ENCODE results near the gene CPLANE1.
"Not testable (repeated sequence)": the region's sequence is repeated elsewhere in the genome, so short reads cannot be mapped to it uniquely, and the experiment has no call there.

The CPLANE1 gene

DNA sequence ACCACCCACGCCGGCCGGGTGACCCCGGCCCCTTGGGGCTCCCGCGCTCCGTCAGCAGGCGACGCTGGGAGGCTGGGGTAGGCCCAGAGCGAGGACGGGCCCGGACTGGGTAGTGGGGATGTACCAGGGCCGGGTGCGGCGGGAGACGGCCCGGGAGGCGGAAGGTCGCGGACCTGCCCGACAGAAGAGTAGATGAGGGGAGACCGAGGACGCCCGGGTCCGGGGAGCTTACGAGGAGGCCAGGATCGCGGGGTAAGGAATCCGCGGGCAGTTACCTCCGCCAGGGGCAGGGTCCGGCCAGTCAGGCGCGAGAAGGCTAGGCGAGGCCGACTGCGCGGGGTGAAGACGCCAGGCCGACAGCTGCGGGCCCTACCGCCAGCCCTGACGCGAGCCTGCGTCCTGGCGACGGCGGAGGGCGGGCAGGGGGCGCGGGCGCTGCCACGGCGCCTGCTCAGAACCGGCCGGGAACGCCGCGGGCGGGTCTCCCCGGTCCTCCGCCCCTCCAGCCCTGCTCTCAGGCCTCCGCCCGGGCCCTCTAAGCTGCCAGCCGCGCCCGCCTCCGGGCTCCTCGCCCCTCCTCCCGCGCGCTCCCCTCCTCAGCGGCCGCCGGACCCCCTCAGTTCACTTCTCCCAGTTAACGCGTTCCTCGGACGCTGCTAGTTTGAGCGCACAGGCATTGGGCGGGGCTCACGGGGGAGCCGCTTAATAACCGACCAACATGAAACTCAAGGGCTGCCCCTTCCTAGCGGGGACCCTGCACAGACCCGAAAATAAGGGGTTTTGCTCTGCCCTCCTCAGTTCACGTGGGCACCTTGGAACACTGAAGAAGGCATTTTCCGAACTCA lies at the start of gene CPLANE1:
Gene CPLANE1, minus strand, starts transcription at position 407 of the 845 bp plus-strand sequence. CDS start 1,678 bp downstream, outside the sequence.
- no peak for DNase-seq (ENCODE audit: low read depth)

DNA sequence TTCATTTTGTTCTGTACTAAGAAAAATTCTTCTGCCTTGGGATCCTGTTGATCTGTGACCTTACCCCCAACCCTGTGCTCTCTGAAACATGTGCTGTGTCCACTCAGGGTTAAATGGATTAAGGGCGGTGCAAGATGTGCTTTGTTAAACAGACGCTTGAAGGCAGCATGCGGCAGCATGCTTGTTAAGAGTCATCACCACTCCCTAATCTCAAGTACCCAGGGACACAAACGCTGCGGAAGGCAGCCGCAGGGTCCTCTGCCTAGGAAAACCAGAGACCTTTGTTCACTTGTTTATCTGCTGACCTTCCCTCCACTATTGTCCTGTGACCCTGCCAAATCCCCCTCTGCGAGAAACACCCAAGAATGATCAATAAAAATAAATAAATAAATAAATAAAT lies 47.1 kb upstream of the CPLANE1 start:
- DNase-seq (ENCODE audit: low read depth): not testable (repeated sequence)

DNA sequence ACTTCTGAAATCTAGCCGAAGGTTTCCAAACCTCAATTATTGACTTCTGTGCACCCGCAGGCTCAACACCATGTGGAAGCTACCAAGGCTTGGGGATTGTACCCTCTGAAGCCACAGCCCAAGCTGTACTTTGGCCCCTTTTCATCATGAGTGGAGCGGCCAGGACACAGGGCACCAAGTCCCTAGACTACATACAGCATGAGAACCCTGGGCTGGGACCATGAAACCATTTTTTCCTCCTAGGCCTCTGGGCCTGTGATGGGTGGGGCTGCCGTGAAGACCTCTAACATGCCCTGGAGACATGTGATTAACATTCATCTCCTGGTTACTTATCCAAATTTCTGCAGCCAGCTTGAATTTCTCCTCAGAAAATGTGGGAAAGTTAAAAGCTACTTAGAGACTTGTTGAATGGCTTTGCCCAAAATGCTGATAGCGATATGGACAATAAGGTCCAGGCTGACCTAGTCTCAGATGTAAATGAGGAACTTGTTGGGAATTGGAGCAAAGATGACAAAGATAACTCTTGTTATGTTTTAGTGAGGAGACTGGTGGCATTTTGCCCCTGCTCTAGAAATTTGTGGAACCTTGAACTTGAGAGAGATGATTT lies 34.1 kb upstream of the CPLANE1 start:
- no peak for DNase-seq (ENCODE audit: low read depth)

DNA sequence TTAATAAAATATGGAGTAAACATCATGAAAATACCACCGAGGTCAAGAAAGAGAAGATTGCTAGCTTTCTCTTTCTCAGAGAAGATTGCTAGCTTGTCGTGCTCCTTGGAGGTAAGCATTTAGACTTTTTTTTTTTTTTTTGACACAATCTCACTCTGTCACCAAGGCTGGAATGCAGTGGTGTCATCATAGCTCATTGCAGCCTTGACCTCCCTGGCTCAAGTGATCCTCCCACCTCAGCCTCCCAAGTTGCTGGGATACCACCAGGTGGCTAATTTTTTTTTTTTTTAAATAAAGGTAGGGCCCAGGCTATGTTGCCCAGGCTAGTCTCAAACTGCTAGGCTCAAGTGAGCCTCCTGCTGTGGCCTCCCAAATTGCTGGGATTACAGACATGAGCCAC lies 26.3 kb upstream of the CPLANE1 start:
- no peak for DNase-seq (ENCODE audit: low read depth)

DNA sequence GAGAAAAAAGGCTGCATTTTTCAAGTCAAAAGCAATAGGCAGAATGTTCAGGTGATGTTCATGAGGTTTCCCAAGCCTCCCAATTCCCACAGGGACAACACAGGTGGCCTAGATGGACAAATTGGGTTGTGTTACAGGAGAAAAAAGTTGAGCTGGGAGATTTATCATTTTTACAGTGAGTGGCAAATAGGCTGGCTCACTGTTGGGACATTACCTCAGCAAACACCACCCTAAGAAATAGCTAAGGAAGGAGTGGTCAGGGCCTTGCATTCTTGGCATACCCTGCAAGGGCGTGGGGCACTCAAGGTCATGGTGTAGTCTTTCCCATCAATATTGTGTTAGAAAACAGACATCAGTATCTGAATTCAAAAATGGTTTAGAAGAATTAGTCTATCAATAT lies 23.3 kb upstream of the CPLANE1 start:
- DNase-seq (ENCODE audit: low read depth): no peak

DNA sequence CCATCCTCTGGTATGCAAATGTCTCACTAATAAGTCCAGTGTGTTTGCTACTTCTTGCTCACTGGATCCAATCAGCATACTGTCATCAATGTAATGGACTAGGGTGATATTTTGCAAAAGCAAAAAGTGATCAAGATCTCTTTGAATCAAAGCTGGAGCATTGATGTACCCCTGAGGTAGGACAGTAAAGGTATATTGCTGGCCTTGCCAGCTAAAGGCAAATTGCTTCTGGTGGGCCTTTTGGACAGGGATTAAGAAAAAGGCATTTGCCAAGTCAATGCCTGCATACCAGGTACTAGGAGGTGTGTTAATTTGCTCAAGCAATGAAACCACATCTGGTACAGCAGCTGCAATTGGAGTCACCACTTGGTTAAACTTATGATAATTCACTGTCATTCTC lies 18.9 kb upstream of the CPLANE1 start:
- DNase-seq (ENCODE audit: low read depth): not testable (repeated sequence)

DNA sequence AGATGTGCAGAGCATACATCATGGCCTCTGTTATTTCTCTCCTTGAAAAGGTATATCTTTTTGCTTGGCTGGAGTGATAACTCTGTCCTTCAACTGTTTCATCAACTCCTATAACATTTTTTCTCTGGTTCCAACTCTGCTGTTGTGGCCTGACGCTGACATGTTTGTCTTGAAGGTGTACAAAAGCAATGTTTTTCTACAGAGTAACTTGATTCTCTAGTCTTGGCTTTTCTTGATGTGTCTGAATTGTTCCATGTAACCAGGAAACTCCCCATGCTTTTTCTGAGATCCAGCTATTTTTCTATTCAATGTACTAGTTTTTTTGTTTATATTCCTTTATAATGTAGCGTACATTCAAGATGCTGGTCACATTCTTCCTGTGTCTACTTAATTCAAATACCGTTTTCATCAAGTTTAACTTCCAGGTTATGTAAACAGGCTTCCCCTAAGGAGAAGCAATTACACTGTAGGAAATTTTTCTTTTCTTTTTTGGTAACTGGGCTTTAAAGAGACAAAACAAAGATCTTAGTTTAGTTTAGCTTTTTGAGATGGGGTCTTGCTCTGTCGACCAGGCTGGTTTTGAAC lies 6.7 kb upstream of the CPLANE1 start:
- DNase-seq (ENCODE audit: low read depth): no peak

DNA sequence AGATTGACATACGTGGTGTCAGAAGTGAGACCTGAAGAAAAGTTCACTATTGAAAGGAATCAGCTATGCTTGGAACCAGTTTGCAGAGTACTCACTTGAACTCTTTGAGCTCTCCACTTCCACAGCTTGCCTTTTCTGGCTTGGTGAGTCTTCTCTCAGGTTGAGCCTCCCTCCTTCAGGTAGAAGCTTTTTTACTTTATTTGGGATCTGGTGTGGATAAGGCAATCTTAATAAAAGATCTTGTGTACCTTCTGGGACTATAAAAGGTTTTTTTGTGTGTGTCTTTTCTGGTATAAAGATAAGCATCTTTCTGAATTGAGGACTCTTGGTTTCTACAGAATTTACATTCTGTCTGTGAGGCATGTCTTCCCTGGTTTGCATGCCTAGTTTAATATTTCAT lies 5.4 kb upstream of the CPLANE1 start:
- no peak for DNase-seq (ENCODE audit: low read depth)

DNA sequence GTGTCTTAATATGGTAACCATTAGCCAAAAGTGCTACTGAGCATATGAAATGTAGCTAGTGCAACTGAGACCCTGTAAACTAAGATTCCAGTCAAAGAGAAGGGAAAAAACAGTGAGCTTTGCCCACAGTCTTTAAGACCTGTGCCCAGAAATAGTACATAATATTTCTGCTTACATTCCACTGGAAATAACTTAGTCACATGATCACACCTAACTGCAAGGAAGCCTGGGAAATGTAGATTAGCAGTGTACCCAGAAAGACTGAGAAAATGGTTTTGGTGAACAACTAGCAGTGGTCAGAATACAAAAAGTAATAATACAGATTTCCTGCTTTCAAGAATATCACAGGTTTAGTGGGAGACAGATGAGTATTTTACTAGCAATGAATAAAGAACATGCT lies 2.5 kb upstream of the CPLANE1 start:
- DNase-seq (ENCODE audit: low read depth): no peak

DNA sequence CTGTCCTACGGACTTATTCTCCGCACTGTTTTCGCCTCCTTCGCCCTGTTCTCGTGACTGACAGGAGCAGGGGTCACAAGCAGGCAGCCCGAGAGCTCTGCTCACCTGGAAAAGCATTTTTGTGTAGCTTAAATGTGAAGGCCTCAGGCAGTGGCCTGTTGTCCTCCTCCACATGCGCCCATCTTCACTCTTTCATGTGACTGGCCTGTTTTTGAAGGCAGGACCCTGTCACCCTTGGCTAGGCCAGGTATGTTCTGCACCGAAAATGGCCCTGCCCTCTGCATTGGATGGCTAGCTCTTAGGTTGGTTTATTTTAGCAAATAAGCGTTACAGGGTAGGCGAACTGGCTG lies 614 bp upstream of the CPLANE1 start:
- no peak for DNase-seq (ENCODE audit: low read depth)

DNA sequence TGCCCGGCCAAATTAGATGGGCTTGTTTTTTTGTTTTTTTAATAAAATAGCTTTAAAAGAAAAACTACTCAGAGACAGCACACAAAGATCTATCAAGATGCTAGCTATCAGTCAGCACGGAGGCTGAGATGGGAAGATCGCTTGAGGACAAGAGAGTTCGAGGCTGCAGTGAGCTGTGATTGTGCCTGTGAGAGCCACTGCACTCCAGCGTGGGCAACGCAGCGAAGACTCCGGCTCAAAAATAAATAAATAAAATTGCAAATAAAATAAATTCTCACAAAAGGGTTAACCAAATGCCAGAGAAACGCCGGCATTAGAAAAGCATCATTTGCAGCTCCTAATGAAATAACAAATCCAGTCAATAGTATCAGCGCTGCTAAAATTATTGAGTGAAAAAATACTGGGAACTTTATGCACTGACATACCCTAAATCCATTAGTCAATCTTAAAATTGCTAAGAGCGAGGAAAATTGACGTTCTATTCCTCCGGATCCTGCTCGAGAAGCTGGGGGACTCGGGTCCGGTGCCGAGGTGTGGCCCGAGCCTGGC lies 681 bp downstream of the CPLANE1 start:
- no peak for DNase-seq (ENCODE audit: low read depth)

DNA sequence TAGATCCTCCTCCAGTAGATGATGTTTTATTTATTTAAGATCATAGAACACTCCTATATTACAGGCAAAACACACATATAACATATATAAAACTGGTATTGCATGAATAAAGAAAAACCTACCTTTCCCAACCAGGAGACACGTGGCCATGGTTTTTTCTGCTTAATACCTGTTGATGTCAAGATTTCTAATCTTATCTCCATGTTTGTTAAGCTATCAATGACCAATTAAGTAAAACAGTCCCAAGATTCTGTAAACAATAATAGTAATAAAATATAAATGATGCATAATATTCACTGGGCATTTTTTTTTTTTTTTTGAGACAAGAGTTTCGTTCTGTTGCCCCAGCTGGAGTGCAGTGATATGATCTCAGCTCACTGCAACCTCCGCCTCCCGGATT lies 1.7 kb downstream of the CPLANE1 start:
- DNase-seq (ENCODE audit: low read depth): no peak

DNA sequence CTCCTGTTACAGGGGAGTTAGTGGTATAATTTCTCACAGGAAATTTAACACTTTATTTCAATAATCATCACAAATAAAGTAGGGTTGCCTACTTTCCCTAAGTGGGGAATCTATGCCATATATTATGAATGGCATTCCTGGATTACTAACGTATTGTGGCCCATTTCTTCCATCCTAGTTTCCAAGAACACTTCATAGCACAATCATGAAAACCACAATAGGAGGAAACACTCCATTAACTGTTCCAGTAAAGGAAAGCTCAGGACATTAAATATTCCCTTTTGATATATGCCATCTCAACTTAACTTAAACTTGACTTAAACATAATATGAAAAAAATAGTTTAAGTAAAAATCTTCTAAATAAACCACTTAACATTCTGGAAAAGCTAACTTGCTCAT lies 2.1 kb downstream of the CPLANE1 start:
- DNase-seq (ENCODE audit: low read depth): no peak

DNA sequence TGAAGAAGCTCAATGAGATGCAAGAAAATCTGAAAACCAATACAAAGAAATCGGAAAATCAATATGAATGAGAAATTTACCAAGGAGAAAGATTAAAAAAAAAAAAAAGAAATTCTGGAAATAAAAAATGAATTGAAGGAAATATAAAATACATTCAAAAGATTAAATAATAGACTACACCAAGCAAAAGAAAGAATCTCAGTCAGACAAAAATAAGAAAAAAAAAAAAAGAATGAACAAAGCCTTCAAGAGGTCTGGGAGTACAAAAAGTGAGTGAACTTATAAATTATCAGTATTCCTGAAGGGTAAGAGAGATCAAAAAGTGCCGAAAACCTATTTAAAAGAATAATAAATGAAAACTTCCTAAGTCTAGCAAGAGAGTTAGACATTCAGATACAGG lies 14.9 kb downstream of the CPLANE1 start:
- DNase-seq (ENCODE audit: low read depth): no peak

DNA sequence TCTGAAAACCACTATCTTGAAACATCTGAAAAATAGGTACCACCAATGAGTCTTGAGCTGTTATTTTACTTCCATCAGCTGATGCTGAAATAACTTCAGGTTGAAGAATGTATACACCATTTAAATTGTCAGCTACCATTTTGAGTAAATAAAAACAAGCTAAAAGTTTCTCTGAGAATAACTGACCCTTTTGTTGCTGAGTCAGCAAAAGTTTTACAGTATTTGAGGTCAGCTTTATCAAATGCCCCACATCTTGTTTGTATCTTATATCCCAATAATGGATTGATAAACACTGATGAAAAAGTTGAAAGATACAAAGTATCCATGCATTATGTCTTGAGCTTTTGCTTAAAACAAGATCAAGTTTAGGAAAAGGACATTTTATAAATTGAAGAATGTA lies 22.8 kb downstream of the CPLANE1 start:
- no peak for DNase-seq (ENCODE audit: low read depth)

DNA sequence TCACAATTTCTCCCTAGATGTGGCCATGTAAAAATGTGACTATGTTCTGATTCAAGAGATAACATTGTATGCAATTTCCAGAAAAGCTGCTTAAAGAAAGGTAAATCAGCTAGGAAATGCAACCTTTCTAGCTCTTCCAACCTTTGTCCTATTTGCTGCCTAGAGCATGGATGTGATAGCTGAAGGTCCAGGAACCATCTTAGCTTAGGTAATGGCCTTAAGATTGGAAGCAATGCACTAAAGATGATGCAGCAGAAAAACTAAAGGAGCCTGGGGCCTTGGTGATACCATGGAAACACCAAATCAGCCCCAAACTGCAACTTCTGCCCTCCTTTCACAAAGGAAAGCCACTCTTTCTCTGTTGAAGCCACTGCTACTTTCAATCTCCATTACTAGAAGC lies 27.0 kb downstream of the CPLANE1 start:
- DNase-seq (ENCODE audit: low read depth): no peak

DNA sequence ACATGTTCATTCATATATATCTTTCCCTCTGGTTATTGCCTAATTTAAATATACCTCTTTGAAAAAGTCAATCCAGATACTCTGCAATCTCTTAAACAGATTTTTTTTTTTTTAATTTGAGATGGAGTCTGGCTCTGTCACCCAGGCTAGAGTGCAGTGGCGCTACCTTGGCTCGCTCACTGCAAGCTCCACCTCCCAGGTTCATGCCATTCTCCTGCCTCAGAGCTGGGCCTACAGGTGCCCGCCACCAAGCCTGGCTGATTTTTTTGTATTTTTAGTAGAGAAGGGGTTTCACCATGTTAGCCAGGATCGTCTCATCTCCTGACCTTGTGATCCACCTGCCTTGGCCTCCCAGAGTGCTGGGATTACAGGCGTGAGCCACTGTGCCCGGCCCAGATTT lies 28.8 kb downstream of the CPLANE1 start:
- DNase-seq (ENCODE audit: low read depth): not testable (repeated sequence)

DNA sequence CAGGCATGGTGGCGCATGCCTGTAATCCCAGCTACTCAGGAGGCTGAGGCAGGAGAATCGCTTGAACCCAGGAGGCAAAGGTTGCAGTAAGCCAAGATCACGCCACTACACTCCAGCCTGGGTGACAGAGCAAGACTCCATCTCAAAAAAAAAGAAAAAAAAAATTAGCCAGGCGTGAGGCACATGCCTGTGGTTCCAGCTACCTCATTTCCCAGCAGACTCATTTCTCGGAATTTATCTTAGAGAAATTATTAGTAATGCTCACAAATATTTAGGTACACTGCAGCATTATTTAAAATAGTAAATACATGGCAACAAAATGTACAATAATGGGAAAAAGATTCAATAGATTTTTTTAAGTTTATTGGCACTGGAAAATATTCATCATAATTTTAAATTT lies 29.8 kb downstream of the CPLANE1 start:
- DNase-seq (ENCODE audit: low read depth): peak; percentile 15

DNA sequence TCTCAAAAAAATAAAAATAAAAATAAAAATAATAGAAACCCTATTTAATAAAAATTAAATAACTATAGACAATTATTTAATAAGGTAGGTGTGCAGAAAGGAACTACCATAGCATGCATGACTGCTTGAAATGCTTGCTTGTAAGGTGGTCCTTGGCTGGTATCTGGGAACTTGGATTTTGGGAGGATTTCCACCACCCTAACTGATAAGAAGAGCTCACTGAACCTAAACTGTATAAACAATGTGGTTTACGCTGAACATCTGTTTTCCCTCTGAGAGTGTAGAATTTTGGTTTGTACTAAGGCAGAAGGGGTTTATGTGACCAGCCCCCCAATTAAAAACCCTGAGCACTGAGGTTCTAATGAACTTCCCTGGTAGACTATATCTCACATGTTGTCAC lies 31.2 kb downstream of the CPLANE1 start:
- no peak for DNase-seq (ENCODE audit: low read depth)

DNA sequence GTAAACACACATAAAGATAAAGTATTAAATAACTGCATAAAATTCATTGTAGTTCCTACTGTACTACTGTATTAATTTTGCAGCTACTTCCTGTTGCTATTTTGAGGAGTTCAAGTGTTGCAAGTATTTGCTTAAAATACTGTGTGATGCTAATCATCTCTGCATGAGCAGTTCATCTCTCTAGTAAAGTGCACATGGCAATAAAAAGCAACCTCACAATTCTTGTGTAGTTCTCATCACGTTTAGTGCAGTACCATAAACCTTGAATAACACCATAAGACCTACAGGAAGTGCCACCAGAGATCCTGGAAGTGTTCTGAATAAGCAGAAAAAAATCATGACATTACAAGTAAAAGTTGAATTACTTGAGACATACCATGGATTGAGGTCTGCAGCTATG lies 34.6 kb downstream of the CPLANE1 start:
- no peak for DNase-seq (ENCODE audit: low read depth)

DNA sequence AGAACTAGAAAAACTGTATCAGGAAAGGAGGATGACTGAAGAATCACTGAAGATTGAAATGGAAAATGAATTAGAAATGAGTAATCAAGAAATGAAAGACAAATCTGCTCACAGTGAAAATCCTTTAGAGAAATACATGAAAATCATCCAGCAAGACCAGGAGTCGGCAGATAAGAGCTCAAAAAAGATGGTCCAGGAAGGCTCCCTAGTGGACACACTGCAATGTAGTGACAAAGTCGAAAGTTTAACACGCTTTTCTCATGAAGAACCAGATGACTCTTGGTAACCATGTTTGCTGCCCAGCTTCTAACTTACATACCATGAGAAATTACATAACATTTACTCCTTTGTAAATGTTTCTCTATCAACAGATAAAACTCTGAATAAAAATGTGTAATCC lies 37.1 kb downstream of the CPLANE1 start:
- DNase-seq (ENCODE audit: low read depth): no peak

DNA sequence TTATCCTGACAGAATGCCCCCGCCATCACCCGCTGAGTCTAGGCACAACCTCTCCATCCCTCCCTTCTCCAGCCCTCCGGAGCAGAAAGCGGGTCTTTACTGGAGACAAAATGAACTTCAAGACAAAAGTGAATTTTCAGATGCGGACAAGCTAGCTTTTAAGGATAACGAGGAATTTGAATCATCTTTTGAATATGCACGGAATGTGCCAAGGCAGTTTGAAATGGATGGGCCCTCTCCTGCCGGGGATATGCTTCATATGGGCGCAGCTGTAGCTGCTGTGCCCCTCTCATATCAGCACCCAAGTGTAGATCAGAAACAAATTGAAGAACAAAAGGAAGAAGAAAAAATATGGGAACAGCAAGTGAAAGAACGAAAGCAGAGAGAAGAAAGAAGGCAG lies 37.5 kb downstream of the CPLANE1 start:
- DNase-seq (ENCODE audit: low read depth): no peak

Measured in non-pigmented ciliary epithelial cell (primary cell).